H1 (cell line): ENCODE data around the gene RPL38. TPM values are rescaled to one million over a fixed set of nuclear protein-coding genes. Genes with fewer than 3 reads are reported as not detected.

Experiments
- CTCF ChIA-PET: fragments of 300-600 bp; sonication (Branson Sonifier 250); formaldehyde crosslinking; loops from one replicate; lab custom pipeline; 2021; ENCODE audit not compliant: partially characterized antibody; lab: Charles Lee
- POLR2A ChIA-PET: fragments of 300-600 bp; sonication (Branson Sonifier 250); formaldehyde crosslinking; loops from one replicate; lab custom pipeline; 2021; ENCODE audit warnings: inconsistent platforms; ENCODE audit not compliant: partially characterized antibody; lab: Charles Lee
- DNase-seq, 2 experiments: peaks; one replicate each; pipeline versions ENCODE4 v3.0.0 to v3.0.0-alpha.2; 2010 to 2022; ENCODE audit warnings: low spot score in 2 of 2, low read depth in 1 of 2, mixed read lengths in 1 of 2
- FAIRE-seq: peaks from 2 replicates; lab custom pipeline; 2011; peaks lifted over from hg19 to GRCh38; lab: Jason Lieb, UNC
- H2AFZ ChIP-seq: 2 replicates; pipeline ENCODE4 v1.8.1; 2012; ENCODE audit warnings: low read length, inconsistent platforms
- H2AK5ac ChIP-seq: 2 replicates; pipeline ENCODE4 v1.6.1; 2013; ENCODE audit warnings: low read depth, low read length
- H2BK120ac ChIP-seq: replicated peaks from 2 replicates; pipeline ENCODE3; 2013; ENCODE audit warnings: low read depth, low read length, inconsistent platforms
- H2BK12ac ChIP-seq: 2 replicates; pipeline ENCODE4 v1.6.1; 2013; ENCODE audit warnings: low read depth, low read length
- H2BK15ac ChIP-seq: 2 replicates; pipeline ENCODE4 v1.6.1; 2013; ENCODE audit warnings: low read length
- H2BK20ac ChIP-seq: 2 replicates; pipeline ENCODE4 v1.6.1; 2013; ENCODE audit warnings: low read length
- H2BK5ac ChIP-seq: 2 replicates; pipeline ENCODE4 v1.6.1; 2013; ENCODE audit warnings: low read depth, low read length
- H3K14ac ChIP-seq: 2 replicates; pipeline ENCODE4 v1.6.1; 2013; ENCODE audit warnings: inconsistent platforms; ENCODE audit not compliant: insufficient read length
- H3K18ac ChIP-seq: 2 replicates; pipeline ENCODE4 v1.6.1; 2013; ENCODE audit warnings: low read length; ENCODE audit errors: extremely low read depth
- H3K23ac ChIP-seq: 2 replicates; pipeline ENCODE4 v1.6.1; 2013; ENCODE audit warnings: inconsistent platforms; ENCODE audit not compliant: insufficient read length
- H3K23me2 ChIP-seq: 2 replicates; pipeline ENCODE4 v1.6.1; 2013; ENCODE audit warnings: low read depth, low read length
- H3K27ac ChIP-seq: 2 replicates; pipeline ENCODE4 v1.6.1; 2011; ENCODE audit warnings: low read depth, low read length, inconsistent platforms
- H3K27me3 ChIP-seq, 4 experiments: replicated peaks in 1 of 4; 1 replicate in 1 of 4; 2 replicates in 3 of 4; pipeline versions ENCODE4 v1.6.1 to v1.8.1; 2011 to 2013; ENCODE audit warnings: low read length in 3 of 4, mild to moderate bottlenecking in 3 of 4, inconsistent platforms in 2 of 4, mixed read lengths in 2 of 4, moderate library complexity in 1 of 4; ENCODE audit not compliant: control insufficient read depth in 3 of 4, insufficient read depth in 3 of 4; ENCODE audit errors: extremely low read depth in 1 of 4
- H3K36me3 ChIP-seq, 4 experiments: 2 replicates each; pipeline versions ENCODE4 v1.6.1 to v1.8.1; 2011 to 2013; ENCODE audit warnings: mild to moderate bottlenecking in 4 of 4, low read length in 3 of 4, moderate library complexity in 2 of 4, control low read depth in 1 of 4, inconsistent platforms in 1 of 4; ENCODE audit not compliant: insufficient read depth in 4 of 4, control insufficient read depth in 2 of 4
- H3K4ac ChIP-seq: replicated peaks from 2 replicates; pipeline ENCODE3; 2013; ENCODE audit warnings: low read length, low read depth, mixed read lengths, inconsistent platforms; ENCODE audit not compliant: insufficient read length
- H3K4me1 ChIP-seq, 4 experiments: replicated peaks in 1 of 4; 1 replicate in 1 of 4; 2 replicates in 3 of 4; pipeline versions ENCODE4 v1.6.1 to v1.8.1; 2011 to 2013; ENCODE audit warnings: low read length in 3 of 4, inconsistent platforms in 2 of 4, mixed read lengths in 1 of 4; ENCODE audit not compliant: insufficient read depth in 4 of 4, control insufficient read depth in 3 of 4
- H3K4me2 ChIP-seq, 2 experiments: 2 replicates each; pipeline versions ENCODE4 v1.6.1 to v1.8.1; 2011 to 2013; ENCODE audit warnings: low read depth in 2 of 2, low read length in 2 of 2, control low read depth in 1 of 2, inconsistent platforms in 1 of 2, mild to moderate bottlenecking in 1 of 2; ENCODE audit not compliant: insufficient read depth in 1 of 2
- H3K4me3 ChIP-seq, 4 experiments: fragments of 200-600, 300-600 bp in 1 of 4; sonication (generic), shearing (Covaris generic), sonication (Bioruptor Twin) in 1 of 4; 2 replicates each; pipeline versions ENCODE4 v1.5.1 to v1.8.1; 2011 to 2016; ENCODE audit warnings: low read length in 4 of 4, low read depth in 3 of 4, control low read depth in 2 of 4, inconsistent platforms in 2 of 4, mild to moderate bottlenecking in 2 of 4, mixed read lengths in 1 of 4, moderate library complexity in 1 of 4; ENCODE audit not compliant: insufficient read depth in 2 of 4; ENCODE audit errors: extremely low read depth in 1 of 4
- H3K56ac ChIP-seq: replicated peaks from 2 replicates; pipeline ENCODE3; 2013; ENCODE audit warnings: low read depth, mild to moderate bottlenecking, mixed read lengths, low read length, inconsistent platforms; ENCODE audit not compliant: insufficient read length
- H3K79me1 ChIP-seq: 2 replicates; pipeline ENCODE4 v1.6.1; 2013; ENCODE audit warnings: low read depth, low read length, control low read depth
- H3K79me2 ChIP-seq, 2 experiments: 2 replicates each; pipeline versions ENCODE4 v1.6.1 to v1.8.1; 2012 to 2013; ENCODE audit warnings: low read length in 2 of 2, mild to moderate bottlenecking in 2 of 2, inconsistent platforms in 1 of 2; ENCODE audit not compliant: insufficient read depth in 2 of 2, control insufficient read depth in 1 of 2
- H3K9ac ChIP-seq, 4 experiments: replicated peaks in 1 of 4; 1 replicate in 1 of 4; 2 replicates in 3 of 4; pipeline versions ENCODE4 v1.6.1 to v1.8.1; 2011 to 2013; ENCODE audit warnings: low read depth in 3 of 4, low read length in 3 of 4, control low read depth in 2 of 4, mild to moderate bottlenecking in 2 of 4, moderate library complexity in 2 of 4, inconsistent platforms in 1 of 4; ENCODE audit errors: extremely low read depth in 1 of 4
- H3K9me3 ChIP-seq, 2 experiments: 2 replicates each; pipeline versions ENCODE4 v1.6.1 to v1.8.1; 2012 to 2013; ENCODE audit warnings: mild to moderate bottlenecking in 2 of 2, moderate library complexity in 2 of 2, control low read depth in 1 of 2, inconsistent platforms in 1 of 2, low read depth in 1 of 2, low read length in 1 of 2, mixed read lengths in 1 of 2; ENCODE audit not compliant: insufficient read depth in 2 of 2
- H4K20me1 ChIP-seq, 2 experiments: replicated peaks in 1 of 2; 2 replicates each; pipeline versions ENCODE3 to v1.8.1; 2011 to 2013; ENCODE audit warnings: inconsistent platforms in 2 of 2, low read length in 2 of 2, mild to moderate bottlenecking in 1 of 2; ENCODE audit not compliant: insufficient read depth in 2 of 2, control insufficient read depth in 1 of 2
- H4K5ac ChIP-seq: 2 replicates; pipeline ENCODE4 v1.6.1; 2013; ENCODE audit warnings: low read length, low read depth, mixed read lengths, inconsistent platforms; ENCODE audit not compliant: insufficient read length
- H4K8ac ChIP-seq: 2 replicates; pipeline ENCODE4 v1.8.0; 2013; ENCODE audit warnings: mild to moderate bottlenecking, moderate library complexity, low read length, inconsistent platforms; ENCODE audit not compliant: insufficient read depth; ENCODE audit errors: extremely low read depth
- H4K91ac ChIP-seq: replicated peaks from 2 replicates; pipeline ENCODE3; 2013; ENCODE audit warnings: low read length, mixed read lengths, inconsistent platforms; ENCODE audit not compliant: insufficient read length
- CEBPB ChIP-seq: IDR thresholded peaks from 2 replicates; pipeline ENCODE4 v1.6.1; 2012; ENCODE audit warnings: low read depth, low read length
- EP300 ChIP-seq, 2 experiments: IDR thresholded peaks; 1 replicate in 1 of 2; 2 replicates in 1 of 2; pipeline ENCODE4 v1.6.1; 2011 to 2012; ENCODE audit warnings: low read depth in 2 of 2, low read length in 2 of 2, mild to moderate bottlenecking in 2 of 2, borderline replicate concordance in 1 of 2, inconsistent platforms in 1 of 2, moderate library complexity in 1 of 2
- GABPA ChIP-seq: IDR thresholded peaks from 2 replicates; pipeline ENCODE4 v1.6.1; 2011; ENCODE audit warnings: mild to moderate bottlenecking, low read length, moderate library complexity, borderline replicate concordance; ENCODE audit not compliant: insufficient read depth
- JUND ChIP-seq: IDR thresholded peaks from 2 replicates; pipeline ENCODE4 v1.6.1; 2011; ENCODE audit warnings: mild to moderate bottlenecking, improper control_type of control experiment, low read length
- RNF2 ChIP-seq: fragments of 200-900, 300-1000 bp; sonication (generic); IDR thresholded peaks from 2 replicates; pipeline ENCODE4 v1.7.1; 2016; ENCODE audit warnings: borderline replicate concordance, low read depth, mild to moderate bottlenecking, antibody characterized with exemption, low read length; ENCODE audit not compliant: poor library complexity, severe bottlenecking; ENCODE audit errors: missing control alignments
- SIRT6 ChIP-seq: IDR thresholded peaks from one replicate; pipeline ENCODE4 v1.7.1; 2012; ENCODE audit warnings: low read length, inconsistent platforms
- WGBS, 2 experiments: shearing (Covaris generic) in 1 of 2; methylation state at CpG; one replicate each; pipeline versions ENCODE4 v1.1.6 to v1.1.7; 2013 to 2015; ENCODE audit warnings: low lambda C conversion rate in 2 of 2, mixed read lengths in 2 of 2, inconsistent platforms in 1 of 2, low coverage in 1 of 2, missing lambda C conversion rate in 1 of 2; ENCODE audit not compliant: insufficient replicate concordance in 2 of 2, insufficient coverage in 1 of 2, insufficient read length in 1 of 2; ENCODE audit errors: extremely low coverage in 1 of 2, missing lambda C conversion rate in 1 of 2; 5-methylcytosine and 5-hydroxymethylcytosine counted together
- long read RNA-seq, 2 experiments: library from RNA in 1 of 2; library from capped mRNA in 1 of 2; stranded (forward); transcript quantifications; one replicate each; pipeline ENCODE4 v2.0.0, GENCODE V29; 2021; ENCODE audit warnings: inconsistent platforms in 1 of 2
- polyA minus RNA-seq, 3 experiments: library from RNA; depleted of rRNA, polyadenylated mRNA; stranded (reverse); fragments of >200 nt; gene quantifications; 1 replicate in 2 of 3; 2 replicates in 1 of 3; pipeline ENCODE4 v1.2.3, GENCODE V29; 2011
- polyA plus RNA-seq, 7 experiments: library from polyadenylated mRNA; depleted of rRNA in 3 of 7; stranded (reverse) in 5 of 7; unstranded in 2 of 7; fragments of >200 nt in 5 of 7; fragments of 200-250 nt in 2 of 7; gene quantifications; 1 replicate in 5 of 7; 2 replicates in 1 of 7; 4 replicates in 1 of 7; pipeline versions ENCODE4 v1.2.1 to v1.2.3, GENCODE V29; 2011 to 2013; ENCODE audit warnings: missing spikeins in 2 of 7, mixed read lengths in 2 of 7
- total RNA-seq: library from RNA; stranded (reverse); fragmentation: NEBNext Ultra II Directional; extraction: Animal tissue kit (Norgen Biotek cat#: 25700); gene quantifications from 2 replicates; pipeline ENCODE4 v1.2.1, GENCODE V29; 2021

The RPL38 gene
- total RNA-seq (1,195 and 1,222 TPM in 2 replicates), polyA plus RNA-seq (2011; rRNA removed) (412 and 510 TPM in 2 replicates), polyA minus RNA-seq (2011; rRNA and poly(A)+ RNA removed) (802 and 987 TPM in 2 replicates)
- 1,085 TPM for polyA plus RNA-seq (2011; cell fraction: cytosol; rRNA removed)
- 1,333 TPM for polyA plus RNA-seq (2011; cell fraction: nucleus; rRNA removed)
- polyA plus RNA-seq (2012, experiment 1 of 2) = 3,837 to 6,357 TPM (median 4,194 TPM) in 4 replicates
- polyA plus RNA-seq (2012, experiment 2 of 2) = 920 TPM
- polyA plus RNA-seq (2013, experiment 1 of 2) = 4,258 TPM
- polyA plus RNA-seq (2013, experiment 2 of 2) = 4,313 TPM
- 425 TPM for polyA minus RNA-seq (2011; cell fraction: cytosol; rRNA and poly(A)+ RNA removed)
- polyA minus RNA-seq (2011; cell fraction: nucleus; rRNA and poly(A)+ RNA removed) = 337 TPM
- long read RNA-seq, experiment 1, transcript RPL38-202 (5 exons, 431 nt) = minor isoform, 95 of 1,159 reads
- long read RNA-seq, experiment 1, transcript RPL38-206 (4 exons, 532 nt) = minor isoform, 261 of 1,159 reads
- long read RNA-seq, experiment 1, transcript RPL38-201 (5 exons, 1,170 nt) = major isoform, 678 of 1,159 reads
- long read RNA-seq, experiment 1, partial matches to known transcripts = 50 of 1,159 reads
- long read RNA-seq, experiment 1, other reads (novel, unspliced or antisense) = 71 of 1,159 reads
- long read RNA-seq, experiment 2, partial matches to known transcripts = 0 of 1 reads
- long read RNA-seq, experiment 2, other reads (novel, unspliced or antisense) = 1 of 1 reads

GRCh38 chr17:74203439-74204240 is at the start of gene RPL38:
RPL38 (plus strand) TSS chr17:74203678; CDS start chr17:74203956, 278 bp downstream.
- DNase-seq (peak; percentile 95 to 100), FAIRE-seq (peak; percentile 99)
- H3K23me2 ChIP-seq = peaks cover 5% of the 10 kb centered on the region; the same call in 1 of the 2 replicates
- POLR2A ChIA-PET = interaction anchor here (0.6 to 4.9 kb wide), 40 partner anchors 8 to 1067 kb away, joined by 3 to 65 read pairs (median 4); partner anchors contain the start of genes BTBD17, MIF4GD and TTYH2
- peak within 1 kb of the TSS; percentile 79; the same call in 1 of the 2 replicates for H3K18ac ChIP-seq
- H4K20me1 ChIP-seq = peaks cover 29 to 32% of the 10 kb centered on the region in 2 experiments
- no peak within 1 kb of the TSS for H2BK12ac ChIP-seq
- H2BK15ac ChIP-seq = no peak within 1 kb of the TSS; the same call in 1 of the 2 replicates
- H2BK5ac ChIP-seq = peak within 1 kb of the TSS; percentile 90
- H3K4me1 ChIP-seq = peaks cover 7 to 24% (median 11%) of the 10 kb centered on the region in 4 experiments
- H2BK120ac ChIP-seq = no peak within 1 kb of the TSS
- 0 out of 2 replicates have a peak within 1 kb of the TSS, but pooled peaks have one; percentile 80 for H2AFZ ChIP-seq
- H3K36me3 ChIP-seq = peaks cover 31 to 45% (median 36%) of the 10 kb centered on the region in 4 experiments
- H3K4ac ChIP-seq = peak within 1 kb of the TSS; percentile 93
- CTCF ChIA-PET = interaction anchor here (0.7 to 2.2 kb wide), 20 partner anchors 8 to 603 kb away, joined by 3 to 12 read pairs (median 4); no protein-coding TSS in a partner anchor
- H3K4me3 ChIP-seq = peak within 1 kb of the TSS; percentile 70 to 99 (median 96)
- H2AK5ac ChIP-seq = peak within 1 kb of the TSS; percentile 84; the same call in 1 of the 2 replicates
- H3K23ac ChIP-seq = no peak within 1 kb of the TSS
- H3K27ac ChIP-seq = peak within 1 kb of the TSS; percentile 92
- no peak within 1 kb of the TSS for H2BK20ac ChIP-seq
- no peaks in the 10 kb centered on the region for H3K9me3 ChIP-seq
- H3K79me1 ChIP-seq = peaks cover 2% of the 10 kb centered on the region; the same call in 1 of the 2 replicates
- H3K27me3 ChIP-seq = peaks cover 0 to 13% (median 8%) of the 10 kb centered on the region in 4 experiments; a peak in 4 of 7 replicates
- WGBS, 2 experiments = 2% methylated on average over 32 of the region's 53 CpGs; no CpG with 5 or more reads in 1 of the 2 experiments
- H4K8ac ChIP-seq = peak within 1 kb of the TSS; percentile 97
- peak within 1 kb of the TSS; percentile 93 to 98 (median 97) for H3K9ac ChIP-seq
- peak within 1 kb of the TSS; percentile 84 for H3K56ac ChIP-seq
- peak within 1 kb of the TSS; percentile 85 for H4K91ac ChIP-seq
- H4K5ac ChIP-seq = peak within 1 kb of the TSS; percentile 48
- H3K79me2 ChIP-seq = peaks cover 24 to 49% of the 10 kb centered on the region in 2 experiments
- peak within 1 kb of the TSS; percentile 82 to 93 for H3K4me2 ChIP-seq
- H3K14ac ChIP-seq = no peak within 1 kb of the TSS
- TF ChIP-seq SIRT6 (no peak), EP300 (IDR thresholded peaks at IDR 0.05; ENCODE audit: borderline replicate concordance in 1 of 2, low read depth in 2 of 2, low read length in 2 of 2) (peak in 1 of 2 experiments; percentile 87; a peak in 1 of 3 replicates), JUND (no peak; the same call in 1 of the 2 replicates), RNF2 (no peak), CEBPB (0 out of 2 replicates have a peak, but pooled peaks have one; percentile 26), GABPA (peak; percentile 89)
